Measurements from ENCODE around the gene HIVEP3.

DNA sequence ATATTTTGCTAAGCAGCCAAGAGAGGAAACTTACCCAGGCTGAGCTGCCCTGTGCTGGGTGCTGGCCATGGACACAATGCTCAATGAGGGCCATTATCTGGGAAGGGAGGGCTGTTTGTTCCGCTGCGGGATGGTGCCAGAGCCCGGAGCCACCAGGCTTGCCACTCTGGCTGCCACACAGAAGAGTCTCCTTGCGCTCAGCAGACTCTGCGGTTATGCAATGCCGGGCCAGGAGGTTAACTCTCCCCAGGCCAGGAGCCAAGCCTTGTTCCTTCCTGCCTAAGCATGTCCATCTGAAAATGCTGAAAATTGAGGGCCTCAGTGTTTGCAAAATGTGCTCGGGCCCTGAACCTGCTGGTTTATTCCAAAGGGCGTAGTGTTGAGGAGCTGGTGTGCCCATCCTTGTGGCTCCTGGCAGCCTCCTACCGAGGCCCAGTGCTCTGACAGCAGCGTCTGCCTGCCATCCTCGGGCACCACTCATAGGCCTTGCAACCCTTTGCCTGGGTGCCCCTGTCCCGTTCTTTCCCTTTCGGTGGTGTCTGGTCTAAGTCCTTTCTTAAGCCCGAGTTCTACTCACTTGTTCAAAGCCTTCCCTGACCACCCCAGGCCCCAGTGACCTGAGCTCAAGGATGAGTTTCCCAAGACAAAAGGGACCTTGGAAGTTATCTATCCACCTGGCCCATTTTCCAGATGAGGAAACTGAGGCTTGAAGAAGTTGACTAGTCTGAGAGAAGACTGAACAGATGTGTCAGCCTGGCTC is 300.5 kb downstream of the HIVEP3 start:
- TF ChIP-seq CTCF (IDR thresholded peaks at IDR 0.05; ENCODE audit: insufficient read depth, low read depth, low read length) (no peak), EZH2 (IDR thresholded peaks at IDR 0.05; ENCODE audit: insufficient read depth, low read length) (no peak)

Measured in astrocyte (in vitro differentiated cells and primary cell).